HG03280 (cell line): ENCODE measurements around the gene HPRT1.

Source experiments
- ATAC-seq: cut with Tn5 transposase; IDR thresholded peaks from one replicate; pipeline ENCODE4 v1.9.1; 2021; ENCODE audit warnings: mild to moderate bottlenecking, moderate library complexity; ENCODE audit not compliant: unreplicated experiment

The HPRT1 gene

DNA sequence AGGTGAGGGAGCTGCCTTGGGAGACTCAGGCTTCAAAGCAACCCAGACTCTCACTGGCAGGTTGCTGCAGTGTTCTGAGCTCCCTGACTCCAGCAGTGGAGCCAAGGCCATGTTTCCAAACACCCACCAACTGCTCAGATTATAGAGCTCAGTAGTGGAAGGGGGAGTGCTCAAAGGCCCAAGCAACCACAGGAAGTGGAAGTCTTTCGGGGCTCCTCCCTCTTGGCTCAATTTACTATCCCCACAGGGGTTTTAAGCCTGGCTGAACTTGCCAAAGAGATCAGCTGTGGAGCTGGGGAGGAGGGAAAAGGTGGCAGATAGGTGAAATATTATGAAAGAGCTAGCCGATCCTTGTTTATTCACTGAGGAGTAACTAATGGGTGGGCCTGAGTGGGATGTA, 82.5 kb downstream of the HPRT1 start:
- ATAC-seq, result peak; percentile 50

DNA sequence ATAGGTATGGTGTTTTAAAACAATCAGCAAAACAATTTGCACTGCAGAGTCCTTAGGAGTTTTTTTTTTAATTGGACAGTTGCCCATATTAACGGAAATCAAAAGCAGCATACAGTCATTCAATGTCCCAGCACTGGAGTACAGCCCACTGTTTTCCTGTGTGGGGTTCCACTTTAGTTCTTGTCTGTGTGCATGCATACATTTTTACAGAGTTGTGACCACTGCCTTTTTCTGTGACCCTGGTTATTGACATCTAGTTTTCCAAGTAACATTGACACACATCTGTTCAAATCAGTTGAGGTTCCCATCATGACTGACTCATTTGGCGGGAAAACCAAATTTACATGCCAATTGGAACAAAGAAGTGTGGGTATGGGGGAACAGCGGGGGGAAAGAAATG, 83.3 kb downstream of the HPRT1 start:
- ATAC-seq, result no peak

DNA sequence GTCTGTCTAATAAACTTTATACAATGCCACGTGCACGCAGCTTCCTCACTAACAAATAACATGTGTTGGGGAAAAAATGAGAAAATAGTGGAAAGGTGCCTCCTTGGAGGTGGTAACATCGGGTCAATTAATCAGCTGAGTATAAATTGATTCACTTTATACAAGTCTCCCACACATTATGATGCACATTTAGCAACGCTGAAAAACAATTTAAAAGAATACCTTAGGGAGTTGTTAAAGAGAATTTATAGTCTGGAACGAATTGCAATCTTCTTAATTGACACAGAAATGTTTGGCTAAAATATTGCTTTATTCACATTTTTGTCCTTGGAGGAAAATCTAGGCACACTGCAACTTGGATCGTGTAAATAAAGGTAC, 84.2 kb downstream of the HPRT1 start:
- ATAC-seq, result no peak

DNA sequence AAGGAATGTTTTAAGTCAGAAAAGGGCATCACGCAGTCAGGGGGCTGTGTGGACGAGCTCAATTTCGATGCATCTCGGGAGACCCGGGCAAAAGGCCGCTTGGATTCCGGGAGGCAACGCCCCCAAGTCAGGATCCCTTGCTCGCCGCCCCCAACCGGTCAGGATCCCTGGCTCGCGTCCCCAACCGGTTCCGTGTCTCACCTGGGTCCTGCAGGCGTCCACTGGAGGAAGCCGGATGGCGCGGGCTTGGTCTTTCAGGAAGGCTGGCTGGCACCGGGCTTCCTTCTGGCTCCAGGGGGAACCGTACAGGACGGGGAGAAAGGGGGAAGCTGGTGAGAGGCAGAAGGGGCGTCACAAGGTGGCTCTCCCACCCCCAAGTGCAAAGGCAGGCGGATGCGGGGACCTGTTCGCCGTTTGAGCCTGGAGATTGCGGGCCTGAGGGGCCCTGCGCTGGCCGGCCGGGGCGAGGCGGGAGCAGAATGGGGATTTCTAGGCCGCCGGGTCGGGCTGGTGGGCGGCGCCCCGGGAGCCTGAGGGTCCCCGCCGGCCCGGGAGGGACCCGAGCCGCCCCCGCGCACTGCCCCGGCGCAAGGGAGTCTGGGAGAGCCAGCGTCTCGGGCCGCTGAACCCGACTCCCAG, 84.7 kb downstream of the HPRT1 start:
- no peak for ATAC-seq

DNA sequence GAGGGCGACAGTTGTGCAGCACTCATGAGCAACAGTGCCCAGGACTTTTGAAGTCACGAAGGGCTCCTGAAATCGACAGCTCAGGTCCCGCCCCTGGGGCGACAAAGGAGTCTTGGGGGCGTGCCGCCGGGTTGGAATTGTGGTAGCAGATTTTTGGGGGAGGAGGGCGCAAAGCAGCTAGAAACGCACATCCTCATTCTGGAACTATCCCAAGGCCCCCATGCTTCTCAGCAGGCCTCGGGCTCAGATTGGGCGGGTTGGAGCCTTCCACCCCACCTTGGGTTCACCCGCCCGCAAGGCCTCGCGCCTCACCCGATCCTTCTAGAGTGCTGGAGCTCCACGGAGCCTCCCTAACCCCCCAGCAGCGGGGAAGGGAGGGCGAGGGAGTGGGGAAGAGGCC, 85.5 kb downstream of the HPRT1 start:
- no peak for ATAC-seq

DNA sequence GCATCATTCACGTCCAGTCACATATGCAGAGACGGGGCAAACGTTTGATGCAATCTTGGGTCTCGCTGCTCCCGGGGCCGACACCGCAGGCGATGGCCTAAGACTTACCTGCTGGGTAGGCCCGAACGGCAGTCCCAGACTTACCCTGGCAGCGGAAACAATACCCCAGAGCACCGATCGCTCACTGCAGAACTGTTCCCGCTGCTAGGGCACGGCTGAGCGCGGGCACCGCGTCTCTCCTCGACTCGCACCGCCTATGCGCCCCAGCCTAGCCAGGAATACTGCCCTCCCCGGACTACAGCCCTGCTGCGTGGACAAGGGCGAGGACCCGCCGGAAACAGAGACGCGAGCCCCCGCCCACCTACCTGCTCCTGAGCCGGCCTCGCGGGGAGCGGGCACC, 86.2 kb downstream of the HPRT1 start:
- no peak for ATAC-seq

DNA sequence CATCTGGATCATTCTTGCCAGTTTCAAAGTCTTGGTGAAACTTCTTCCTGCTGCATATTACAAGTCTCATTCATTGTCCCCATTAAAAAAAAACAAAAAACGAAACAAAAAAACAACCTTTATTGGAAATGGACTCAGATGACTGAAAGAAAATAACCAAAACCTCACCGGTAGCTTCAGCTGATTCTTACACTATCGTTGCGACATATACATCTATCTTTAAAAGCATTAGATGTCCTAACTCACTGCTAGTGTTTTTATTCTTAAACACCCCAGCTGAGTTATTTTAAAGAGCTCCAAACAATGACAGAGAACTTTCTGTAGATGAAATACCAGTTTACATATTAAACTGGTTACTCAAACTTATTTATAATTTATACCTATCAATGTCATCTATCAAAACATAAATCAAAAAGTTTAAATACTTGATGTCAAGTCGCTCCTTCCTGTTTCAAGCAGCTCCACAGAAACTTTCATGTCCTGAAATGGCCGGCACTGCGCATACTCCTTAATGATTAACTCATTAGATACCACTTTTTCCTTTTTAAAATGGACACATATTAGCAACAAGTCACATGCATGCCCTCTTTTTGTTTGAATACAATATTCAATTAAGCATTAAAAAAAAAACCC, 87.2 kb downstream of the HPRT1 start:
- ATAC-seq, result no peak

DNA sequence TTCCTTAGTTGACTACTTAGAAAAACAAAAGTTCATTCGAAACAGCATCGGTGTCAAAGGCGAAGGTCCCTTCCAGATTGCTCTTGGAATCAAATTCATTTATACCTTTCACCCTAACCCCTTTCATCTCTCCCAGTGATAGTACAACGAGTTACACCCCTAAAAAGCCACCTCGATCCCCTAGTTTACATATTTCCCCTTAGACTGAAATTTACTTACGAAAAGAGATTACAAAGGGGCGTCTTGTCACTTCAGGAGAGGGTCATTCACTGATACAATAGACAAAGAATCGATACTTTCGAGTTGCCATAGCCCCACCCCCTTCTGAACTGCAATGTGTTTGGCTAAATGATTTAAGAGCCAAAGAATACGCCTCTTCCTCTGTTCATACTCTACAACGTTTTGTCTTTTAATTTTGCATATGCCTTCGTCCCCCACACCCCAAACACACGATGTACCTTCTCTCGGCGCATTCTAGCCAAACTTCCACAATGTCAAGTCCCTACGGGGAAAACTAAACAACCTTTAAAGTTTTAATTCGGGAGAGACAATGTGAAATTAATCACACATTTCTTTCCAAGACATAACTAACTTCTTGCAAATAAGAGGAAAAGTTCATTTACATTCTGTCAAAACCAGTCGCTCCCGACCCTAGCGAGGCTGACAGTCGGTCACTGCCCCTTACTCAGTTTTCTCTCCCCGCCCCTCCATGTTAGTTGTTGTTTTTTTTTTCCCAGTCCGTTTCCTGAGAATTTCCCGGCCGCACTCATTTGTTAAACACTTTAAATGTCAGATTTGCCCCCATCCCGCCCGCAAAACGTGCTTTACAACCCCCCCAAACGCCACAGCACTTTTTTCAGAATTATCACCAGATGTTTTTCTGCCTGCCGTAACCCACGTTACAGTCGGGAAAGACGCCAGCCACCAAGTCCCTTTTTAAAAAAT, 88.6 kb downstream of the HPRT1 start:
- ATAC-seq, result no peak
